ENCODE results near the gene TTC33.

- TF ChIP-seq CTCF (IDR thresholded peaks at IDR 0.05 in 4 of 5, conservative IDR thresholded peaks at IDR 0.05 in 1 of 5) (no peak), POLR2A (IDR thresholded peaks at IDR 0.05) (no peak)
These were observed 102.3 kb downstream of the TTC33 start for GRCh38 chr5:40653221-40654022.
